ENCODE measurements around the gene ZBP1.

GRCh38 chr20:57654363-57654997 lies 34.3 kb upstream of the ZBP1 start:
- no peak for TF ChIP-seq POLR2AphosphoS5 (IDR thresholded peaks at IDR 0.05)
- peak; percentile 87 to 89 for TF ChIP-seq CTCF (IDR thresholded peaks at IDR 0.05)
- TF ChIP-seq EP300 (IDR thresholded peaks at IDR 0.05) = no peak
- TF ChIP-seq POLR2A (IDR thresholded peaks at IDR 0.05) = no peak
